WTC11 (cell line): ENCODE measurements around the gene TJP3. TPM values are rescaled to one million over a fixed set of nuclear protein-coding genes. Genes with fewer than 3 reads are reported as not detected.

ENCODE experiments used
- ATAC-seq: fragments of 200-7000 bp; cut with Tn5 transposase; 2 replicates; pipeline ENCODE4 v1.10.0; 2021; ENCODE audit warnings: mild to moderate bottlenecking, moderate library complexity
- CTCF ChIA-PET: fragments of 300-600 bp; sonication (Branson Sonifier 250); formaldehyde crosslinking; loops from one replicate; lab custom pipeline; 2021; ENCODE audit warnings: antibody characterized with exemption; lab: Charles Lee
- POLR2A ChIA-PET: fragments of 350-600 bp; sonication (Branson Sonifier 250); formaldehyde crosslinking; loops from one replicate; lab custom pipeline; 2021; ENCODE audit warnings: antibody characterized with exemption; lab: Charles Lee
- DNase-seq: peaks from one replicate; pipeline ENCODE4 v3.0.0; 2021; ENCODE audit warnings: low spot score
- H3K27ac Mint-ChIP-seq: 2 replicates; pipeline ENCODE4 v1.8.0; 2021; ENCODE audit warnings: mixed read lengths
- H3K27me3 Mint-ChIP-seq: 2 replicates; pipeline ENCODE4 v1.8.0; 2021; ENCODE audit warnings: low read depth, mild to moderate bottlenecking, moderate library complexity, mixed read lengths
- H3K36me3 Mint-ChIP-seq: 2 replicates; pipeline ENCODE4 v1.8.0; 2021; ENCODE audit warnings: mixed read lengths
- H3K4me1 Mint-ChIP-seq: 2 replicates; pipeline ENCODE4 v1.8.0; 2022; ENCODE audit warnings: mixed read lengths
- H3K4me3 Mint-ChIP-seq: 2 replicates; pipeline ENCODE4 v1.8.0; 2021; ENCODE audit warnings: mild to moderate bottlenecking, moderate library complexity, mixed read lengths
- H3K9me3 Mint-ChIP-seq: 2 replicates; pipeline ENCODE4 v1.8.0; 2021; ENCODE audit warnings: mixed read lengths
- EMX1 ChIP-seq: fragments of 250-450 bp; sonication (Bioruptor Pico); IDR thresholded peaks from 2 replicates; pipeline ENCODE4 v1.8.0; 2021; ENCODE audit warnings: mild to moderate bottlenecking
- FOXK1 ChIP-seq: sonication (generic); formaldehyde crosslinking; IDR thresholded peaks from 2 replicates; pipeline ENCODE4 v1.8.0; 2022; ENCODE audit warnings: mild to moderate bottlenecking, moderate library complexity, missing genetic modification reagents
- NFE2L1 ChIP-seq: sonication (generic); formaldehyde crosslinking; IDR thresholded peaks from 2 replicates; pipeline ENCODE4 v1.8.1; 2023; ENCODE audit warnings: missing genetic modification reagents
- NFYB ChIP-seq: sonication (generic); formaldehyde crosslinking; conservative IDR thresholded peaks from 2 replicates; pipeline ENCODE4 v1.8.0; 2022; ENCODE audit warnings: low read depth, missing genetic modification reagents
- SMAD4 ChIP-seq: sonication (generic); formaldehyde crosslinking; IDR thresholded peaks from 2 replicates; pipeline ENCODE4 v1.8.0; 2022; ENCODE audit warnings: mild to moderate bottlenecking, missing genetic modification reagents
- total RNA-seq: library from RNA; stranded (reverse); gene quantifications from 3 replicates; pipeline ENCODE4 v1.2.3, GENCODE V29; 2021
- TF ChIP-seq, protein P1 (sequence below): sonication (generic); formaldehyde crosslinking; IDR thresholded peaks from 2 replicates; pipeline ENCODE4 v1.8.1; 2023; ENCODE audit warnings: mild to moderate bottlenecking, missing genetic modification reagents, moderate library complexity
- TF ChIP-seq, protein P2 (sequence below): fragments of 250-450 bp; sonication (Bioruptor Pico); IDR thresholded peaks from 2 replicates; pipeline ENCODE4 v1.9.0; 2021; ENCODE audit warnings: mild to moderate bottlenecking, borderline replicate concordance
- TF ChIP-seq, protein P3 (sequence below): fragments of 250-450 bp; sonication (Bioruptor Pico); IDR thresholded peaks from 2 replicates; pipeline ENCODE4 v1.9.0; 2021; ENCODE audit warnings: mild to moderate bottlenecking
- TF ChIP-seq, protein P4 (sequence below): sonication (generic); formaldehyde crosslinking; IDR thresholded peaks from 2 replicates; pipeline ENCODE4 v1.8.0; 2023; ENCODE audit warnings: missing genetic modification reagents, mild to moderate bottlenecking, borderline replicate concordance
- TF ChIP-seq, protein P5 (sequence below): sonication (generic); formaldehyde crosslinking; IDR thresholded peaks from 2 replicates; pipeline ENCODE4 v1.8.1; 2023; ENCODE audit warnings: mild to moderate bottlenecking, missing genetic modification reagents, borderline replicate concordance

TJP3 gene
- total RNA-seq, 1 experiment from 2014 or later = 36.2 TPM

DNA sequence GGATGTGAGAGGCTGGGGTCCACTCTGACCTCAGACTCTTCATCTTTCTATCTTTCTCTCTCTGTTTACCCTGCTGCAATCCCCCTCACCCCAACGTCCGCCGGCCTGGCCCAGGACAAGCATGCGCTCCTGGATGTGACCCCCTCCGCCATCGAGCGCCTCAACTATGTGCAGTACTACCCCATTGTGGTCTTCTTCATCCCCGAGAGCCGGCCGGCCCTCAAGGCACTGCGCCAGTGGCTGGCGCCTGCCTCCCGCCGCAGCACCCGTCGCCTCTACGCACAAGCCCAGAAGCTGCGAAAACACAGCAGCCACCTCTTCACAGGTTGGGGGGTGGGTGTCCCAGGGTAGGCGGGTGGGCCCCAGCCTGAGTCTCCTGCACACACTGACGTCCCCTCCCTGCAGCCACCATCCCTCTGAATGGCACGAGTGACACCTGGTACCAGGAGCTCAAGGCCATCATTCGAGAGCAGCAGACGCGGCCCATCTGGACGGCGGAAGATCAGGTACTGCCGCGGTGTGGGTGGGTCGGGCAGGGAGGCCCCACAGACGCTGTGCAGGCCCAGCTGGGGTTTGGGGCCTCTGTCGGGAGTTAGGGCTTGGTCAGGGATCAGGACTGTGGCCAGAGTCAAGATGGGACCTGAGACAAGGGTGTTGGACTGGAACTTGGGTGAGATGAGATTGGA, 38.3 kb downstream of the TJP3 start:
- ChIA-PET POLR2A (no interaction called here), CTCF (interaction anchor here (0.6 to 1.5 kb wide), 3 partner anchors 15 to 283 kb away, joined by 3 to 6 read pairs (median 5); partner anchors contain the start of gene APBA3)
- H3K27me3 Mint-ChIP-seq = no peaks in the 10 kb centered on the region
- ATAC-seq (no peak), DNase-seq (no peak)
- H3K9me3 Mint-ChIP-seq = no peaks in the 10 kb centered on the region
- H3K27ac Mint-ChIP-seq = no peak overlapping the region
- H3K4me3 Mint-ChIP-seq = no peak overlapping the region
- TF ChIP-seq FOXK1 (CRISPR knock-in tag) = no peak
- TF ChIP-seq, protein P1, sequence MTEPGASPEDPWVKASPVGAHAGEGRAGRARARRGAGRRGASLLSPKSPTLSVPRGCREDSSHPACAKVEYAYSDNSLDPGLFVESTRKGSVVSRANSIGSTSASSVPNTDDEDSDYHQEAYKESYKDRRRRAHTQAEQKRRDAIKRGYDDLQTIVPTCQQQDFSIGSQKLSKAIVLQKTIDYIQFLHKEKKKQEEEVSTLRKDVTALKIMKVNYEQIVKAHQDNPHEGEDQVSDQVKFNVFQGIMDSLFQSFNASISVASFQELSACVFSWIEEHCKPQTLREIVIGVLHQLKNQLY (CRISPR knock-in tag) = no peak
- no peak for TF ChIP-seq NFE2L1
- no peak for TF ChIP-seq NFYB (CRISPR knock-in tag)
- TF ChIP-seq, protein P2, sequence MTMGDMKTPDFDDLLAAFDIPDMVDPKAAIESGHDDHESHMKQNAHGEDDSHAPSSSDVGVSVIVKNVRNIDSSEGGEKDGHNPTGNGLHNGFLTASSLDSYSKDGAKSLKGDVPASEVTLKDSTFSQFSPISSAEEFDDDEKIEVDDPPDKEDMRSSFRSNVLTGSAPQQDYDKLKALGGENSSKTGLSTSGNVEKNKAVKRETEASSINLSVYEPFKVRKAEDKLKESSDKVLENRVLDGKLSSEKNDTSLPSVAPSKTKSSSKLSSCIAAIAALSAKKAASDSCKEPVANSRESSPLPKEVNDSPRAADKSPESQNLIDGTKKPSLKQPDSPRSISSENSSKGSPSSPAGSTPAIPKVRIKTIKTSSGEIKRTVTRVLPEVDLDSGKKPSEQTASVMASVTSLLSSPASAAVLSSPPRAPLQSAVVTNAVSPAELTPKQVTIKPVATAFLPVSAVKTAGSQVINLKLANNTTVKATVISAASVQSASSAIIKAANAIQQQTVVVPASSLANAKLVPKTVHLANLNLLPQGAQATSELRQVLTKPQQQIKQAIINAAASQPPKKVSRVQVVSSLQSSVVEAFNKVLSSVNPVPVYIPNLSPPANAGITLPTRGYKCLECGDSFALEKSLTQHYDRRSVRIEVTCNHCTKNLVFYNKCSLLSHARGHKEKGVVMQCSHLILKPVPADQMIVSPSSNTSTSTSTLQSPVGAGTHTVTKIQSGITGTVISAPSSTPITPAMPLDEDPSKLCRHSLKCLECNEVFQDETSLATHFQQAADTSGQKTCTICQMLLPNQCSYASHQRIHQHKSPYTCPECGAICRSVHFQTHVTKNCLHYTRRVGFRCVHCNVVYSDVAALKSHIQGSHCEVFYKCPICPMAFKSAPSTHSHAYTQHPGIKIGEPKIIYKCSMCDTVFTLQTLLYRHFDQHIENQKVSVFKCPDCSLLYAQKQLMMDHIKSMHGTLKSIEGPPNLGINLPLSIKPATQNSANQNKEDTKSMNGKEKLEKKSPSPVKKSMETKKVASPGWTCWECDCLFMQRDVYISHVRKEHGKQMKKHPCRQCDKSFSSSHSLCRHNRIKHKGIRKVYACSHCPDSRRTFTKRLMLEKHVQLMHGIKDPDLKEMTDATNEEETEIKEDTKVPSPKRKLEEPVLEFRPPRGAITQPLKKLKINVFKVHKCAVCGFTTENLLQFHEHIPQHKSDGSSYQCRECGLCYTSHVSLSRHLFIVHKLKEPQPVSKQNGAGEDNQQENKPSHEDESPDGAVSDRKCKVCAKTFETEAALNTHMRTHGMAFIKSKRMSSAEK (CRISPR knock-in tag) = no peak
- TF ChIP-seq, protein P3, sequence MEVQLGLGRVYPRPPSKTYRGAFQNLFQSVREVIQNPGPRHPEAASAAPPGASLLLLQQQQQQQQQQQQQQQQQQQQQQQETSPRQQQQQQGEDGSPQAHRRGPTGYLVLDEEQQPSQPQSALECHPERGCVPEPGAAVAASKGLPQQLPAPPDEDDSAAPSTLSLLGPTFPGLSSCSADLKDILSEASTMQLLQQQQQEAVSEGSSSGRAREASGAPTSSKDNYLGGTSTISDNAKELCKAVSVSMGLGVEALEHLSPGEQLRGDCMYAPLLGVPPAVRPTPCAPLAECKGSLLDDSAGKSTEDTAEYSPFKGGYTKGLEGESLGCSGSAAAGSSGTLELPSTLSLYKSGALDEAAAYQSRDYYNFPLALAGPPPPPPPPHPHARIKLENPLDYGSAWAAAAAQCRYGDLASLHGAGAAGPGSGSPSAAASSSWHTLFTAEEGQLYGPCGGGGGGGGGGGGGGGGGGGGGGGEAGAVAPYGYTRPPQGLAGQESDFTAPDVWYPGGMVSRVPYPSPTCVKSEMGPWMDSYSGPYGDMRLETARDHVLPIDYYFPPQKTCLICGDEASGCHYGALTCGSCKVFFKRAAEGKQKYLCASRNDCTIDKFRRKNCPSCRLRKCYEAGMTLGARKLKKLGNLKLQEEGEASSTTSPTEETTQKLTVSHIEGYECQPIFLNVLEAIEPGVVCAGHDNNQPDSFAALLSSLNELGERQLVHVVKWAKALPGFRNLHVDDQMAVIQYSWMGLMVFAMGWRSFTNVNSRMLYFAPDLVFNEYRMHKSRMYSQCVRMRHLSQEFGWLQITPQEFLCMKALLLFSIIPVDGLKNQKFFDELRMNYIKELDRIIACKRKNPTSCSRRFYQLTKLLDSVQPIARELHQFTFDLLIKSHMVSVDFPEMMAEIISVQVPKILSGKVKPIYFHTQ (CRISPR knock-in tag) = no peak
- TF ChIP-seq, protein P4, sequence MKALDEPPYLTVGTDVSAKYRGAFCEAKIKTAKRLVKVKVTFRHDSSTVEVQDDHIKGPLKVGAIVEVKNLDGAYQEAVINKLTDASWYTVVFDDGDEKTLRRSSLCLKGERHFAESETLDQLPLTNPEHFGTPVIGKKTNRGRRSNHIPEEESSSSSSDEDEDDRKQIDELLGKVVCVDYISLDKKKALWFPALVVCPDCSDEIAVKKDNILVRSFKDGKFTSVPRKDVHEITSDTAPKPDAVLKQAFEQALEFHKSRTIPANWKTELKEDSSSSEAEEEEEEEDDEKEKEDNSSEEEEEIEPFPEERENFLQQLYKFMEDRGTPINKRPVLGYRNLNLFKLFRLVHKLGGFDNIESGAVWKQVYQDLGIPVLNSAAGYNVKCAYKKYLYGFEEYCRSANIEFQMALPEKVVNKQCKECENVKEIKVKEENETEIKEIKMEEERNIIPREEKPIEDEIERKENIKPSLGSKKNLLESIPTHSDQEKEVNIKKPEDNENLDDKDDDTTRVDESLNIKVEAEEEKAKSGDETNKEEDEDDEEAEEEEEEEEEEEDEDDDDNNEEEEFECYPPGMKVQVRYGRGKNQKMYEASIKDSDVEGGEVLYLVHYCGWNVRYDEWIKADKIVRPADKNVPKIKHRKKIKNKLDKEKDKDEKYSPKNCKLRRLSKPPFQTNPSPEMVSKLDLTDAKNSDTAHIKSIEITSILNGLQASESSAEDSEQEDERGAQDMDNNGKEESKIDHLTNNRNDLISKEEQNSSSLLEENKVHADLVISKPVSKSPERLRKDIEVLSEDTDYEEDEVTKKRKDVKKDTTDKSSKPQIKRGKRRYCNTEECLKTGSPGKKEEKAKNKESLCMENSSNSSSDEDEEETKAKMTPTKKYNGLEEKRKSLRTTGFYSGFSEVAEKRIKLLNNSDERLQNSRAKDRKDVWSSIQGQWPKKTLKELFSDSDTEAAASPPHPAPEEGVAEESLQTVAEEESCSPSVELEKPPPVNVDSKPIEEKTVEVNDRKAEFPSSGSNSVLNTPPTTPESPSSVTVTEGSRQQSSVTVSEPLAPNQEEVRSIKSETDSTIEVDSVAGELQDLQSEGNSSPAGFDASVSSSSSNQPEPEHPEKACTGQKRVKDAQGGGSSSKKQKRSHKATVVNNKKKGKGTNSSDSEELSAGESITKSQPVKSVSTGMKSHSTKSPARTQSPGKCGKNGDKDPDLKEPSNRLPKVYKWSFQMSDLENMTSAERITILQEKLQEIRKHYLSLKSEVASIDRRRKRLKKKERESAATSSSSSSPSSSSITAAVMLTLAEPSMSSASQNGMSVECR (CRISPR knock-in tag) = no peak
- TF ChIP-seq EMX1 (CRISPR knock-in tag) = no peak
- TF ChIP-seq, protein P5, sequence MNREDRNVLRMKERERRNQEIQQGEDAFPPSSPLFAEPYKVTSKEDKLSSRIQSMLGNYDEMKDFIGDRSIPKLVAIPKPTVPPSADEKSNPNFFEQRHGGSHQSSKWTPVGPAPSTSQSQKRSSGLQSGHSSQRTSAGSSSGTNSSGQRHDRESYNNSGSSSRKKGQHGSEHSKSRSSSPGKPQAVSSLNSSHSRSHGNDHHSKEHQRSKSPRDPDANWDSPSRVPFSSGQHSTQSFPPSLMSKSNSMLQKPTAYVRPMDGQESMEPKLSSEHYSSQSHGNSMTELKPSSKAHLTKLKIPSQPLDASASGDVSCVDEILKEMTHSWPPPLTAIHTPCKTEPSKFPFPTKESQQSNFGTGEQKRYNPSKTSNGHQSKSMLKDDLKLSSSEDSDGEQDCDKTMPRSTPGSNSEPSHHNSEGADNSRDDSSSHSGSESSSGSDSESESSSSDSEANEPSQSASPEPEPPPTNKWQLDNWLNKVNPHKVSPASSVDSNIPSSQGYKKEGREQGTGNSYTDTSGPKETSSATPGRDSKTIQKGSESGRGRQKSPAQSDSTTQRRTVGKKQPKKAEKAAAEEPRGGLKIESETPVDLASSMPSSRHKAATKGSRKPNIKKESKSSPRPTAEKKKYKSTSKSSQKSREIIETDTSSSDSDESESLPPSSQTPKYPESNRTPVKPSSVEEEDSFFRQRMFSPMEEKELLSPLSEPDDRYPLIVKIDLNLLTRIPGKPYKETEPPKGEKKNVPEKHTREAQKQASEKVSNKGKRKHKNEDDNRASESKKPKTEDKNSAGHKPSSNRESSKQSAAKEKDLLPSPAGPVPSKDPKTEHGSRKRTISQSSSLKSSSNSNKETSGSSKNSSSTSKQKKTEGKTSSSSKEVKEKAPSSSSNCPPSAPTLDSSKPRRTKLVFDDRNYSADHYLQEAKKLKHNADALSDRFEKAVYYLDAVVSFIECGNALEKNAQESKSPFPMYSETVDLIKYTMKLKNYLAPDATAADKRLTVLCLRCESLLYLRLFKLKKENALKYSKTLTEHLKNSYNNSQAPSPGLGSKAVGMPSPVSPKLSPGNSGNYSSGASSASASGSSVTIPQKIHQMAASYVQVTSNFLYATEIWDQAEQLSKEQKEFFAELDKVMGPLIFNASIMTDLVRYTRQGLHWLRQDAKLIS (CRISPR knock-in tag) = no peak
- no peak for TF ChIP-seq SMAD4
- H3K4me1 Mint-ChIP-seq = no peaks in the 10 kb centered on the region
- peaks cover 9% of the 10 kb centered on the region for H3K36me3 Mint-ChIP-seq
